ENCODE measurements around the gene TMEM145. TPM values are rescaled to one million over a fixed set of nuclear protein-coding genes. Genes with fewer than 3 reads are reported as not detected.

TMEM145 gene
- polyA plus RNA-seq, 1 donor (not counting 4 experiments of a cell fraction or from before 2014, with no cell fraction given) = not detected

- Histone ChIP-seq H3K27ac (ENCODE audit: control insufficient read depth, insufficient read depth, low read length) (no peak overlapping the region), H3K36me3 (ENCODE audit: control insufficient read depth in 2 of 2, extremely low read depth in 1 of 2, insufficient read depth in 2 of 2, low read length in 2 of 2) (peaks cover 0 to 9% of the 10 kb centered on the region in 2 experiments), H2AFZ (ENCODE audit: control insufficient read depth, low read length) (no peak overlapping the region), H3K79me2 (ENCODE audit: control insufficient read depth, insufficient read depth, low read length) (no peaks in the 10 kb centered on the region), H3K9me1 (ENCODE audit: control insufficient read depth, extremely low read depth, insufficient read depth, low read length) (no peaks in the 10 kb centered on the region), H3K9ac (ENCODE audit: control insufficient read depth, extremely low read depth, insufficient read depth, low read length) (no peak overlapping the region), H3K4me2 (ENCODE audit: control insufficient read depth, extremely low read depth, insufficient read depth, low read depth, low read length) (no peak overlapping the region), H3K4me1 (ENCODE audit: control insufficient read depth, extremely low read depth, insufficient read depth, low read length) (no peaks in the 10 kb centered on the region), H3K27me3 (ENCODE audit: control insufficient read depth, extremely low read depth, insufficient read depth, low read length) (no peaks in the 10 kb centered on the region), H4K20me1 (ENCODE audit: control insufficient read depth, extremely low read depth, insufficient read depth, low read length) (no peaks in the 10 kb centered on the region), H3K9me3 (ENCODE audit: control insufficient read depth, low read depth, low read length) (no peaks in the 10 kb centered on the region), H3K4me3 (ENCODE audit: control insufficient read depth in 2 of 3, extremely low read depth in 1 of 3, insufficient read depth in 2 of 3, low read depth in 1 of 3, low read length in 3 of 3) (no peak overlapping the region)
- FAIRE-seq (no peak), DNase-seq (ENCODE audit: low read depth, low spot score) (no peak)
- dilution Hi-C loops (cut with MboI; ENCODE audit: extremely low pct_ligation_motif_present, low sequenced_read_pairs) = no loop called here
- TF ChIP-seq EZH2 (IDR thresholded peaks at IDR 0.05; ENCODE audit: low read length) = no peak
- TF ChIP-seq, protein P1, sequence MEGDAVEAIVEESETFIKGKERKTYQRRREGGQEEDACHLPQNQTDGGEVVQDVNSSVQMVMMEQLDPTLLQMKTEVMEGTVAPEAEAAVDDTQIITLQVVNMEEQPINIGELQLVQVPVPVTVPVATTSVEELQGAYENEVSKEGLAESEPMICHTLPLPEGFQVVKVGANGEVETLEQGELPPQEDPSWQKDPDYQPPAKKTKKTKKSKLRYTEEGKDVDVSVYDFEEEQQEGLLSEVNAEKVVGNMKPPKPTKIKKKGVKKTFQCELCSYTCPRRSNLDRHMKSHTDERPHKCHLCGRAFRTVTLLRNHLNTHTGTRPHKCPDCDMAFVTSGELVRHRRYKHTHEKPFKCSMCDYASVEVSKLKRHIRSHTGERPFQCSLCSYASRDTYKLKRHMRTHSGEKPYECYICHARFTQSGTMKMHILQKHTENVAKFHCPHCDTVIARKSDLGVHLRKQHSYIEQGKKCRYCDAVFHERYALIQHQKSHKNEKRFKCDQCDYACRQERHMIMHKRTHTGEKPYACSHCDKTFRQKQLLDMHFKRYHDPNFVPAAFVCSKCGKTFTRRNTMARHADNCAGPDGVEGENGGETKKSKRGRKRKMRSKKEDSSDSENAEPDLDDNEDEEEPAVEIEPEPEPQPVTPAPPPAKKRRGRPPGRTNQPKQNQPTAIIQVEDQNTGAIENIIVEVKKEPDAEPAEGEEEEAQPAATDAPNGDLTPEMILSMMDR (optimal IDR thresholded peaks at IDR 0.05 in 1 of 3, IDR thresholded peaks at IDR 0.05 in 1 of 3, conservative IDR thresholded peaks at IDR 0.05 in 1 of 3; ENCODE audit: extremely low read depth in 1 of 3, insufficient read depth in 2 of 3, low read length in 3 of 3) = no peak
Measured at GRCh38 chr19:42367929-42368328, 54.8 kb downstream of the TMEM145 start.

DNA sequence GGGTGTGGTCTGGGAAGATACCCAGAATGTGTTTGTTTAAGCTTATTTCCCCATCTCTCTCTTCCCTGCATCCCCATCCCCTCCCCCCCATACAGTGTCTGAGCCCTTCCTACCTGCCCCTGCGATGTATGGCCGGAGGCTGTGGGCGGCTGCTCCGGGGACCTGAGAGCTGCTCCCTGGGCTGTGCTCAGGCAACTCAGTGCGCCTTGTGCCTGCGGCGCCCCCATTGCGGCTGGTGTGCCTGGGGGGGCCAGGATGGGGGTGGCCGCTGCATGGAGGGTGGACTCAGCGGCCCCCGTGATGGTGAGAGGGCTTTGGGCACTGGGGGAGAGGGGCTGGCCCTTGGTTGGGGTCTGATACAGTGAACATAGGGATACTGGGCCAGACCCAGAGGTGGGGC, 55.3 kb downstream of the TMEM145 start:
- TF ChIP-seq, protein P1 (optimal IDR thresholded peaks at IDR 0.05 in 1 of 3, IDR thresholded peaks at IDR 0.05 in 1 of 3, conservative IDR thresholded peaks at IDR 0.05 in 1 of 3; ENCODE audit: extremely low read depth in 1 of 3, insufficient read depth in 2 of 3, low read length in 3 of 3) = no peak
- no peak for TF ChIP-seq EZH2 (IDR thresholded peaks at IDR 0.05; ENCODE audit: low read length)
- no peak for DNase-seq (ENCODE audit: low read depth, low spot score)
- Histone ChIP-seq H3K36me3 (ENCODE audit: control insufficient read depth in 2 of 2, extremely low read depth in 1 of 2, insufficient read depth in 2 of 2, low read length in 2 of 2) (peaks cover 0 to 5% of the 10 kb centered on the region in 2 experiments), H3K9ac (ENCODE audit: control insufficient read depth, extremely low read depth, insufficient read depth, low read length) (no peak overlapping the region), H2AFZ (ENCODE audit: control insufficient read depth, low read length) (no peak overlapping the region), H3K4me2 (ENCODE audit: control insufficient read depth, extremely low read depth, insufficient read depth, low read depth, low read length) (no peak overlapping the region), H3K27me3 (ENCODE audit: control insufficient read depth, extremely low read depth, insufficient read depth, low read length) (no peaks in the 10 kb centered on the region), H4K20me1 (ENCODE audit: control insufficient read depth, extremely low read depth, insufficient read depth, low read length) (no peaks in the 10 kb centered on the region), H3K9me3 (ENCODE audit: control insufficient read depth, low read depth, low read length) (no peaks in the 10 kb centered on the region), H3K4me3 (ENCODE audit: control insufficient read depth in 2 of 3, extremely low read depth in 1 of 3, insufficient read depth in 2 of 3, low read depth in 1 of 3, low read length in 3 of 3) (no peak overlapping the region), H3K79me2 (ENCODE audit: control insufficient read depth, insufficient read depth, low read length) (no peaks in the 10 kb centered on the region), H3K9me1 (ENCODE audit: control insufficient read depth, extremely low read depth, insufficient read depth, low read length) (no peaks in the 10 kb centered on the region), H3K27ac (ENCODE audit: control insufficient read depth, insufficient read depth, low read length) (no peak overlapping the region), H3K4me1 (ENCODE audit: control insufficient read depth, extremely low read depth, insufficient read depth, low read length) (no peaks in the 10 kb centered on the region)
- dilution Hi-C loops (cut with MboI; ENCODE audit: extremely low pct_ligation_motif_present, low sequenced_read_pairs) = no loop called here
- no peak for FAIRE-seq

Data from keratinocyte (primary cell).